SKM-1 treated with dmso at 0.1 percent for 144 hours (cell line): ENCODE results near the gene SPRYD3.

Source experiments
- DNase-seq: peaks from one replicate; lab custom pipeline; 2025; ENCODE audit not compliant: unreplicated experiment; lab: John Stamatoyannopoulos, UW

The SPRYD3 gene

GRCh38 chr12:53052419-53053217 lies 26.6 kb downstream of the SPRYD3 start:
- no peak for DNase-seq

- no peak for DNase-seq
Measured at GRCh38 chr12:53051881-53052412, 27.2 kb downstream of the SPRYD3 start.

- no peak for DNase-seq
Measured at GRCh38 chr12:53051058-53051880, 27.9 kb downstream of the SPRYD3 start.

GRCh38 chr12:53050426-53051057 lies 28.6 kb downstream of the SPRYD3 start:
- DNase-seq = no peak

GRCh38 chr12:53049571-53050318 lies 29.4 kb downstream of the SPRYD3 start, which contains the start of gene TNS2:
TSS of gene TNS2 (plus strand) at chr12:53050065. CDS start at chr12:53050186, 121 bp downstream.
- no peak for DNase-seq

- DNase-seq = no peak
Measured at GRCh38 chr12:53048780-53049401, 30.3 kb downstream of the SPRYD3 start.

- no peak for DNase-seq
Measured at GRCh38 chr12:53048033-53048779, 31.0 kb downstream of the SPRYD3 start.

GRCh38 chr12:53047221-53048032 lies 31.8 kb downstream of the SPRYD3 start:
- no peak for DNase-seq

- DNase-seq = peak; percentile 28
Measured at GRCh38 chr12:53046655-53047220, 32.5 kb downstream of the SPRYD3 start.

- no peak for DNase-seq
Measured at GRCh38 chr12:53045696-53046045, 33.5 kb downstream of the SPRYD3 start.

- no peak for DNase-seq
Measured at GRCh38 chr12:53044896-53045695, 34.1 kb downstream of the SPRYD3 start.

- no peak for DNase-seq
Measured at GRCh38 chr12:53044052-53044581, 35.1 kb downstream of the SPRYD3 start.

GRCh38 chr12:53042607-53043454 lies 36.4 kb downstream of the SPRYD3 start:
- DNase-seq = no peak

GRCh38 chr12:53039851-53040250 lies 39.3 kb downstream of the SPRYD3 start:
- no peak for DNase-seq

- DNase-seq = no peak
Measured at GRCh38 chr12:53036802-53037201, 42.4 kb downstream of the SPRYD3 start.

- no peak for DNase-seq
Measured at GRCh38 chr12:53034459-53034858, 44.7 kb downstream of the SPRYD3 start.
